Panc1 (cell line): ENCODE measurements around the gene GRIN2D. TPM values are rescaled to one million over a fixed set of nuclear protein-coding genes. Genes with fewer than 3 reads are reported as not detected.
A peak's percentile ranks its signal among the peaks of the same experiment; 100 is the strongest.

Experiments used
- ATAC-seq: fragments of 200-7000 bp; cut with Tn5 transposase; 2 replicates; pipeline ENCODE4 v1.9.1; 2020; ENCODE audit warnings: mild to moderate bottlenecking, moderate library complexity
- BruUV-seq: library from RNA; stranded (reverse); fragments of 400-500 nt; replicated peaks from 2 replicates; lab custom pipeline; 2021; lab: Mats Ljungman, UMichigan
- CTCF ChIA-PET: fragments of 300-600 bp; sonication (Branson Sonifier 250); formaldehyde crosslinking; loops from one replicate; lab custom pipeline; 2022; ENCODE audit warnings: antibody characterized with exemption; lab: Charles Lee
- POLR2A ChIA-PET: fragments of 300-600 bp; sonication (Branson Sonifier 250); formaldehyde crosslinking; loops from one replicate; lab custom pipeline; 2022; ENCODE audit warnings: antibody characterized with exemption; lab: Charles Lee
- DNase-seq: peaks from one replicate; pipeline ENCODE4 v3.0.0-alpha.2; 2010; ENCODE audit warnings: low read depth, low spot score
- H3K27ac ChIP-seq: 2 replicates; pipeline ENCODE4 v1.5.1; 2011; ENCODE audit warnings: mild to moderate bottlenecking, low read length, inconsistent platforms
- H3K27me3 ChIP-seq: fragments of 200-500 bp; sonication (Bioruptor generic); 2 replicates; pipeline ENCODE4 v1.6.0; 2014; ENCODE audit warnings: low read length, inconsistent platforms; ENCODE audit not compliant: control insufficient read depth, insufficient read depth
- H3K36me3 ChIP-seq: fragments of 200-500 bp; sonication (Bioruptor generic); 2 replicates; pipeline ENCODE4 v1.5.1; 2014; ENCODE audit warnings: inconsistent platforms, mild to moderate bottlenecking, low read length, moderate library complexity; ENCODE audit not compliant: control insufficient read depth, insufficient read depth
- H3K4me1 ChIP-seq: 2 replicates; pipeline ENCODE4 v1.5.1; 2011; ENCODE audit warnings: inconsistent platforms, mild to moderate bottlenecking, low read length, moderate library complexity; ENCODE audit not compliant: control insufficient read depth, insufficient read depth
- H3K4me3 ChIP-seq, 2 experiments: 2 replicates each; pipeline ENCODE4 v1.5.1; 2011 to 2012; ENCODE audit warnings: low read depth in 2 of 2, low read length in 2 of 2, mild to moderate bottlenecking in 2 of 2, inconsistent platforms in 1 of 2, moderate library complexity in 1 of 2
- H3K9me3 ChIP-seq: fragments of 200-500 bp; sonication (Bioruptor generic); 2 replicates; pipeline ENCODE4 v1.5.1; 2014; ENCODE audit warnings: low read depth, mild to moderate bottlenecking, inconsistent platforms, low read length, moderate library complexity; ENCODE audit not compliant: control insufficient read depth, insufficient read depth
- POLR2AphosphoS5 ChIP-seq: IDR thresholded peaks from 2 replicates; pipeline ENCODE4 v1.6.1; 2012; ENCODE audit warnings: mild to moderate bottlenecking, low read depth, low read length, moderate library complexity
- SIN3A ChIP-seq: IDR thresholded peaks from 2 replicates; pipeline ENCODE4 v1.6.1; 2012; ENCODE audit warnings: low read depth, mild to moderate bottlenecking, low read length, moderate library complexity, borderline replicate concordance; ENCODE audit not compliant: insufficient read depth
- TCF7L2 ChIP-seq: IDR thresholded peaks from 2 replicates; pipeline ENCODE4 v1.6.1; 2011; ENCODE audit warnings: mild to moderate bottlenecking, low read depth, low read length, inconsistent platforms
- in situ Hi-C: cut with HindIII; loops from 2 replicates; pipeline ENCODE4 v1.10.0; 2016; ENCODE audit warnings: low sequenced_read_pairs, low pct_unique_long_range_greater_than_20kb
- intact Hi-C: fragments of 100-400 bp; cut with micrococcal nuclease; formaldehyde crosslinking; loops from one replicate; pipeline ENCODE4 v1.10.0; 2022; ENCODE audit not compliant: unreplicated experiment
- total RNA-seq: library from RNA; stranded (reverse); gene quantifications from one replicate; pipeline ENCODE4 v1.2.1, GENCODE V29; 2021; ENCODE audit not compliant: unreplicated experiment
- TF ChIP-seq, protein P1 (sequence below), 2 experiments: IDR thresholded peaks; 2 replicates each; pipeline ENCODE4 v1.6.1; 2011 to 2012; ENCODE audit warnings: low read depth in 2 of 2, control low read depth in 1 of 2, low read length in 1 of 2, mild to moderate bottlenecking in 1 of 2, moderate library complexity in 1 of 2; ENCODE audit not compliant: insufficient read depth in 1 of 2
- TF ChIP-seq, protein P2 (sequence below): fragments of 450-650 bp; IDR thresholded peaks from 2 replicates; pipeline ENCODE4 v1.5.1; 2017; ENCODE audit warnings: mild to moderate bottlenecking

GRIN2D gene
- total RNA-seq, 1 experiment from 2014 or later = 6.2 TPM

DNA sequence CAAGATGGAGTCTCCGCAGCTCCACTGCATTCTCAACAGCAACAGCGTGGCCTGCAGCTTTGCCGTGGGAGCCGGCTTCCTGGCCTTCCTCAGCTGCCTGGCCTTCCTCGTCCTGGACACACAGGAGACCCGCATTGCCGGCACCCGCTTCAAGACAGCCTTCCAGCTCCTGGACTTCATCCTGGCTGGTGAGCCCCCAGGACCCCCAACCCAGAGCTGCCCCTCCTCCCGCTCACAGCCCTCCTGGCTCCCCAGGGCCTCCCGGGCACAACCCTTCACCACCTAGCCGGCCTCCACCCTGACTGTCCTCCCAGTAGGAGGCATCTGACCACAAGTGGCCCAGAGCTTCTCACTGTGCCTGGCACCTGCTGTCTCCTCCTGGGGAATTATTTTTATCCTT lies 19.9 kb upstream of the GRIN2D start:
- POLR2A ChIA-PET = interaction anchor here (0.6 kb wide), 2 partner anchors 49 to 181 kb away, joined by 3 to 8 read pairs; no protein-coding TSS in a partner anchor
- Histone ChIP-seq H3K27ac (no peak overlapping the region), H3K9me3 (no peaks in the 10 kb centered on the region), H3K4me3 (no peak overlapping the region), H3K4me1 (no peaks in the 10 kb centered on the region), H3K36me3 (no peaks in the 10 kb centered on the region), H3K27me3 (no peaks in the 10 kb centered on the region)
- in situ Hi-C loops (no loop called here), intact Hi-C loops (no loop called here)
- CTCF ChIA-PET = no interaction called here
- ATAC-seq (0 out of 2 replicates have a peak, but pooled peaks have one; percentile 18), DNase-seq (no peak)
- BruUV-seq = no TSS peak
- TF ChIP-seq TCF7L2 (no peak), POLR2AphosphoS5 (no peak), SIN3A (no peak)
- TF ChIP-seq, protein P1, sequence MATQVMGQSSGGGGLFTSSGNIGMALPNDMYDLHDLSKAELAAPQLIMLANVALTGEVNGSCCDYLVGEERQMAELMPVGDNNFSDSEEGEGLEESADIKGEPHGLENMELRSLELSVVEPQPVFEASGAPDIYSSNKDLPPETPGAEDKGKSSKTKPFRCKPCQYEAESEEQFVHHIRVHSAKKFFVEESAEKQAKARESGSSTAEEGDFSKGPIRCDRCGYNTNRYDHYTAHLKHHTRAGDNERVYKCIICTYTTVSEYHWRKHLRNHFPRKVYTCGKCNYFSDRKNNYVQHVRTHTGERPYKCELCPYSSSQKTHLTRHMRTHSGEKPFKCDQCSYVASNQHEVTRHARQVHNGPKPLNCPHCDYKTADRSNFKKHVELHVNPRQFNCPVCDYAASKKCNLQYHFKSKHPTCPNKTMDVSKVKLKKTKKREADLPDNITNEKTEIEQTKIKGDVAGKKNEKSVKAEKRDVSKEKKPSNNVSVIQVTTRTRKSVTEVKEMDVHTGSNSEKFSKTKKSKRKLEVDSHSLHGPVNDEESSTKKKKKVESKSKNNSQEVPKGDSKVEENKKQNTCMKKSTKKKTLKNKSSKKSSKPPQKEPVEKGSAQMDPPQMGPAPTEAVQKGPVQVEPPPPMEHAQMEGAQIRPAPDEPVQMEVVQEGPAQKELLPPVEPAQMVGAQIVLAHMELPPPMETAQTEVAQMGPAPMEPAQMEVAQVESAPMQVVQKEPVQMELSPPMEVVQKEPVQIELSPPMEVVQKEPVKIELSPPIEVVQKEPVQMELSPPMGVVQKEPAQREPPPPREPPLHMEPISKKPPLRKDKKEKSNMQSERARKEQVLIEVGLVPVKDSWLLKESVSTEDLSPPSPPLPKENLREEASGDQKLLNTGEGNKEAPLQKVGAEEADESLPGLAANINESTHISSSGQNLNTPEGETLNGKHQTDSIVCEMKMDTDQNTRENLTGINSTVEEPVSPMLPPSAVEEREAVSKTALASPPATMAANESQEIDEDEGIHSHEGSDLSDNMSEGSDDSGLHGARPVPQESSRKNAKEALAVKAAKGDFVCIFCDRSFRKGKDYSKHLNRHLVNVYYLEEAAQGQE (IDR thresholded peaks at IDR 0.05; ENCODE audit: insufficient read depth in 1 of 2, low read depth in 2 of 2, low read length in 1 of 2) = no peak
- TF ChIP-seq, protein P2, sequence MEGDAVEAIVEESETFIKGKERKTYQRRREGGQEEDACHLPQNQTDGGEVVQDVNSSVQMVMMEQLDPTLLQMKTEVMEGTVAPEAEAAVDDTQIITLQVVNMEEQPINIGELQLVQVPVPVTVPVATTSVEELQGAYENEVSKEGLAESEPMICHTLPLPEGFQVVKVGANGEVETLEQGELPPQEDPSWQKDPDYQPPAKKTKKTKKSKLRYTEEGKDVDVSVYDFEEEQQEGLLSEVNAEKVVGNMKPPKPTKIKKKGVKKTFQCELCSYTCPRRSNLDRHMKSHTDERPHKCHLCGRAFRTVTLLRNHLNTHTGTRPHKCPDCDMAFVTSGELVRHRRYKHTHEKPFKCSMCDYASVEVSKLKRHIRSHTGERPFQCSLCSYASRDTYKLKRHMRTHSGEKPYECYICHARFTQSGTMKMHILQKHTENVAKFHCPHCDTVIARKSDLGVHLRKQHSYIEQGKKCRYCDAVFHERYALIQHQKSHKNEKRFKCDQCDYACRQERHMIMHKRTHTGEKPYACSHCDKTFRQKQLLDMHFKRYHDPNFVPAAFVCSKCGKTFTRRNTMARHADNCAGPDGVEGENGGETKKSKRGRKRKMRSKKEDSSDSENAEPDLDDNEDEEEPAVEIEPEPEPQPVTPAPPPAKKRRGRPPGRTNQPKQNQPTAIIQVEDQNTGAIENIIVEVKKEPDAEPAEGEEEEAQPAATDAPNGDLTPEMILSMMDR = no peak

DNA sequence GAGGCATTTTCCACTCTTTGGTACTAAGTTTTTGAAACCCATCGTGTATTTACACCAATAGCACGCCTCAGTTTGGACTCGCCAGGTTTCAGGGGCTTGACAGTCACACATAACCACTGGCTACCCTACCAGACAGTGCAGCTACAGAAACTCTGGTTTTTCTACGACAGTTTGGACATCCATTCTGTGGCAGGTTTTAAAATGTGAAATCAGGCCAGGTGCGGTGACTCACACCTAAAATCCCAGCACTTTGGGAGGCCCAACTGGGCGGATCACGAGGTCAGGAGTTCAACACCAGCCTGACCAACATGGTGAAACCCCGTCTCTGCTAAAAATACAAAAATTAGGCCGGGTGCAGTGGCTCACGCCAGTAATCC lies 15.3 kb upstream of the GRIN2D start:
- no TSS peak for BruUV-seq
- Histone ChIP-seq H3K4me3 (no peak overlapping the region), H3K27ac (no peak overlapping the region), H3K27me3 (no peaks in the 10 kb centered on the region), H3K4me1 (no peaks in the 10 kb centered on the region), H3K36me3 (no peaks in the 10 kb centered on the region), H3K9me3 (no peaks in the 10 kb centered on the region)
- TF ChIP-seq, protein P2 = no peak
- TF ChIP-seq POLR2AphosphoS5 (no peak), SIN3A (no peak), TCF7L2 (no peak)
- DNase-seq (no peak), ATAC-seq (no peak)
- intact Hi-C loops = no loop called here
- in situ Hi-C loops = no loop called here
- ChIA-PET CTCF (no interaction called here), POLR2A (no interaction called here)
